Esophagus squamous epithelium (tissue), 4 donors: Measurements from ENCODE around the gene SLC39A7.

ENCODE experiments used
- CTCF ChIP-seq, 6 experiments: fragments of 450-650 bp in 4 of 6; fragments of 200-600 bp in 2 of 6; sonication (generic) in 2 of 6; IDR thresholded peaks; one replicate each; pipeline ENCODE4 v1.5.1; 2016 to 2019; ENCODE audit warnings: antibody characterized with exemption in 6 of 6, mild to moderate bottlenecking in 4 of 6, moderate library complexity in 4 of 6
- POLR2A ChIP-seq, 4 donors: fragments of 450-650 bp; IDR thresholded peaks; one replicate each; pipeline ENCODE4 v1.6.1; 2017; ENCODE audit warnings: antibody characterized with exemption in 4 of 4, mild to moderate bottlenecking in 4 of 4, moderate library complexity in 3 of 4

GRCh38 chr6:33174784-33175183, 25.9 kb upstream of the SLC39A7 start:
- no peak for TF ChIP-seq CTCF (IDR thresholded peaks at IDR 0.05)
- no peak for TF ChIP-seq POLR2A (IDR thresholded peaks at IDR 0.05)
